HS-27A (cell line): ENCODE measurements around the gene MYLIP.
"Not testable (repeated sequence)": the region's sequence is repeated elsewhere in the genome, so short reads cannot be mapped to it uniquely, and the experiment has no call there.

Experiments used
- DNase-seq: peaks from one replicate; pipeline ENCODE4 v3.0.0-alpha.2; 2012; ENCODE audit warnings: low read depth, missing footprints

The MYLIP gene

DNA sequence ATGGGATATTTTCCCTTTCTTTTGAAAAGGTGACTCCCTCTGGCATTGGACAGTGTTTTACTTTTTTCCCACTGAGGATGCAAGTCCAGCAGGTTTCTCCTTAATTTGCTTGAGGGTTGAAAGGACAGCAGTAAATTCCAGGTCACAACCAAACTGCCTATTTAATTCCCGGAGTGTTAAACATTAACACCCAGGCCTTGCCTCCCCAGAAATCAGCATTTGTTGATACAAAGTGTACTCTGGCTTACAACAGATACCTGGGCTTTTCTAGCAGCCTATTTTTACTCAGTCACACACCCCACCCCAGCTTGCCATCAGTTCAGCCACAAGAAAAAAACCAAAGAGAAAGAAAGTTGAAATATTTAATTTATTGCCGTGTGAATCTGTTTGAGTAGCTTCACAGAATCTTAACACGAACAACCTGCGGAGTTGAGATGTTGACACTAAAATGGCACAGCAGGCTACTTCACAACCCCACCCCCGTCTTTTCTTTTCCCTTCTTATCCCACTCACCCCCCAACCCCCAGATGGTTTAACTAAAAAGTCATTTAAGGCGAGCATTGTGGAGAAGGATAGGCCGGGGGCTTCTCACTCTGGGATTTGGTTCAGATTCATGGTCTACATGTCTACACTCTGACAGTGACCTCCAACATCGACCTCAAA lies 45.7 kb downstream of the MYLIP start:
- no peak for DNase-seq

DNA sequence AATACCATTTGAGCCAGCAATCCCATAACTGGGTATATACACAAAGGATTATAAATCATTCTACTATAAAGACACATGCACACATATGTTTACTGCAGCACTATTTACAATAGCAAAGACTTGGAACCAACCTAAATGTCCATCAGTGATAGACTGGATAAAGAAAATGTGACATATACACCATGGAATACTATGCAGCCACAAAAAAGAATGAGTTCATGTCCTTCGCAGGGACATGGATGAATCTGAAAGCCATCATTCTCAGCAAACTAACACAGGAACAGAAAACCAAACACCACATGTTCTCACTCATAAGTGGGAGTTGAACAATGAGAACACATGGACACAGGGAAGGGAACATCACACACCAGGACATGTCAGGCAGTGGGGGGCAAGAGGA lies 47.7 kb downstream of the MYLIP start:
- not testable (repeated sequence) for DNase-seq

DNA sequence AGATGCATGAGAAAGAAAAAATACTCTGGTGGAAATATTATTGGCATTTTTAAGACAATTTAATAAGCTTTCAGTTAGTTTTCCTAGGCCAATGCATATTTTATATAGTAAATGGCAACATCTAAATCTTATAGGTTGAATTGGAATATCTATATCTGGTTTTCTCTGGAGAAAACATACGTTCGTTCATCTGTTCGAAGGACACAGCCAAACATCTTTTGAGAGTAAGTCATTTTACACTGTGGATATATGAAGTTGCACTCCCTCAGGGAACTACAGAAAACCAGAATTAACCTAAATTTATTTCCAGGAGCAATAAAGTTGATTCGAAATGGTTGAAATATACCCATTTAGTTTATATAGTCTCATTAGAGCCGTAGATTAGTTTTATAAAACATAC lies 49.0 kb downstream of the MYLIP start:
- no peak for DNase-seq

DNA sequence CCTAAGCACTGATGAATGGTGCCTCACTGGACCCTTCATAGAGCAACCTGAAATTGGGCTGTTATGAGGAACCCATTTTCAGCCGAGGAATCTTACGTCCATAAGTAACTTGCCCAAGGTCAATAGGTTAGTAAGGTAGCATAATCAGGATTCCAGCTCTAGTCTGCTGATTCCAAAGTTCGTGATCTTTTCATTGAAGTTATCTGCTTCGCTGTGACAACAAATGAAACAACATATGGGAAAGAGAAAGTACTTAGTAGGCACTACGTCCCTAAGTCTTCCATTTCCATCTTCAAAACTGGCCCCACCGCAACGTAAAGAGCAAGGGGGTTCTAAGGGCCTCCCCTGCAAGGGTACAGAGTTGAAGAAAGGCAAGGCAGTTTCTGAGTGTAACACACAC lies 49.5 kb downstream of the MYLIP start:
- no peak for DNase-seq

DNA sequence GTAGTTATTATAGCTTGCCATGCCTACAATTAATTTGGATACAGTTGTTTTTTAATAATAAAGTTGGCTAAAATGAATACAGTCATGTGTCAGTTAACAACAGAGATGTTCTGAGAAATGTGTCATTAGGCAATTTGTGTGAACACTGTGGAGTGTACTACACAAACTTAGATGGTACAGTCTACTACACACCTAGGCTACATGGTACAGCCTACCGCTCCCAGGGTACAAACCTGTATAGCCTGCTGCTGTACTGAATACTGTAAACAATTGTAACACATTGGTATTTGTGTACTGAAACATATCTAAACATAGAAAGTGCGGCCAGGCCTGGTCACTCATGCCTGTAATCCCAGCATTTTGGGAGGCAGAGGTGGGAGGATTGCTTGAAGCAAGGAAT lies 50.2 kb downstream of the MYLIP start:
- no peak for DNase-seq

DNA sequence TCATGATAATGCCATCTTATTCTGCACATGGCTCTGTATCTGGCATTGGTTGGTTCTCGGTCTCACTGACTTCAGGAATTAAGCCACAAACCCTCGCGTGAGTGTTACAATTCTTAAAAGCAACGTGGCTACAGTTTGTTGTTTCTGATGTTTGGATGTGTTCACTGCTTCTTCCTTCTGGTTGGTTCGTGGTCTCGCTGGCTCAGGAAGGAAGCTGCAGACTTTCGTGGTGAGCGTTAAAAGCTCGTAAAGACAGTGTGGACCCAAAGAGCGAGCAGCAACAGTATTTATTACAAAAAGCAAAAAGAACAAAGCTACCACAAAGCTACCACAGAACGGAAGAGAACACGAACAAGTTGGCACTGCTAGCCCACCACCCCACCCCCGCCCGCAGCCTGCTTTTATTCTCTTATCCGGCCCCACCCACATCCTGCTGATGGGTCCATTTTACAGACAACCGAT lies 51.1 kb downstream of the MYLIP start:
- no peak for DNase-seq

DNA sequence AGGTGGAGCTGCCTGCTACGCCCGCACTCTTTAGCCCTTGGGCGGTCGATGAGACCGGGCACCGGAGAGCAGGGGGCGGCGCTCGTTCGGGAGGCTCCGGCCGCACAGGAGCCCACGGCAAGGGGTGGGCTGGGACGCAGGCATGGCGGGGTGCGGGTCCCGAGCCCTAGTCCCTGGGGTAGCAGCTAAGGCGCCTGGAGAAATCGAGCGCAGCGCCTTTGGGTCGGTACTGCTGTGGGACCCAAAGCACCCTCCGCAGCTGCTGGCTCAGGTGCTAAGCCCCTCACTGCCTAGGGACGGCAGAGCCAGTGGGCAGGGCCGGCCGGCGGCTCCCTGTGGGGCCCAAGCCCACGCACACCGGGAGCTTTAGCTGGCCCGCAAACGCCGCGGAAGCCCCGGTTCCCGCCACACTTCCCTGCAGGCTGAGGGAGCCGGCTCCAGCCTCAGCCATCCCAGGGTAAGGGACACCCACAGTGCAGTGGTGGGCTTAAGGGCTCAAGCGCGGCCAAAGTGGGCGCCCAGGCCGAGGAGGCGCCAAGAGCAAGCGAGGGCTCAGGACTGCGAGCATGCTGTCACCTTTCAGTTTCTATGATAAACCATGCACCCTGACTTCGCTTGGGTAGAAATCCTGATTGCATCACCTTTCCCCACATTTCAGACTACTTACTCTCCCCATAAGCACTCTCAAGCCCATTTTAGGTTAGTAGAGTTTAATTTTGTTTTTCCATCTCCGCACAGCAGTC lies 52.0 kb downstream of the MYLIP start:
- DNase-seq = no peak

DNA sequence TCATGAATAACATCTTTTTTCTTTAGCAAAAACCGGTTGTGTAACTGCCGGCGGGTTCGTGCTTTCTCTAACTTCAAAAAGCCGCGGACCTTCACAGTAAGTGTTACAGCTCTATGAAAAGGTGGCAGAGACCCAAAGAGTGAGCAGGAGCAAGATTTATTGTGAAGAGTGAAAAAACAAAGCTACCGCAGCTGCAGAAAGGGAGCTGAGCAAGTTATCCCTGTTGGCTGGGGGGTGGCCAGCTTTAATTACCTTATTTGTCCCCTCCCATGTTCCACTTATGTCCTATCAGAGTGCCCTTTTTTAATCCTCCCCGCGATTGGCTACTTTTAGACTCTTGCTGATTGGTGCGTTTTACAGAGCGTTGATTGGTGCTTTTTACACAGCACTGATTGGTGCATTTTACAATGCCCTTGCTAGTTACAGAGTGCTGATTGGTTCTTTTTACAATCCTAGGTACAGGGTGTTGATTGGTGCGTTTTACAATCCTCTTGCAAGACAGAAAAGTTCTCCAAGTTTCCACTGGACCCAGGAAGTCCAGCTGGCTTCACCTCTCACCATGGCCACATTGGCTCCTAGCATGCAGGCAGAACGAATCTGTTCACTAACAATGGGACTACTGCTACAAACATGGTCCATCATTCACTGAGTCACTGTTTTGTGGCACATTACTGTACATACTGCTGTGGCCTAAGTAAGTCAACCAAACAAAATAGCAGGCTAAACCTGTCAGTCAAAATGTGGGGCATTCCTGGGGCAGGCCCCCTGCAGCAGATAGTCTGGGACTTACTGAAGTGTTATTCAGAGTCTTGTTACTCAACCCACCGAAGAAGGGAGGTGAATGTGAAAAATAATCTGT lies 52.8 kb downstream of the MYLIP start:
- DNase-seq = no peak

DNA sequence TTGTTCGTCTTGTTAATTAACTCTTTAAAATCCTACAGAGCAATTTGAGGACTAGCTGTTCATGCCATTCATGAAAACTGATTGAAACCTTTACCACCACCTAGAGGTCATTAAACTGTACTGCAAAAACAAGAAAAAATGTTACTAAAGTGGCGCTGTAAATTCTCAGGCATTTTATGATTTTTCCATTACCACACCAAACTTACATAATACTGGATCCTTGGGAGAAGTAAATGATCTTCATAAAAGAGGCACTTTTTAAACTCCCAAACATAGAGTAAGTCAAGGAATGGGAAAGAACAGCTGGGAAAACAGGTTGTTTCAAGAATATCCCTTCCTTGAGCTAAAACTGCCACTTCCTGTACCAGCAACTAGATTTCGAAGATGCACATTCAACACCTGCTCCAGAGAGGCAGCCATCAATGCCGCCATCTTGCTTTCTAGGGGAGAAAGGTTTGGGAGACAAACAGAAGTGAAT lies 54.3 kb downstream of the MYLIP start:
- DNase-seq = no peak

DNA sequence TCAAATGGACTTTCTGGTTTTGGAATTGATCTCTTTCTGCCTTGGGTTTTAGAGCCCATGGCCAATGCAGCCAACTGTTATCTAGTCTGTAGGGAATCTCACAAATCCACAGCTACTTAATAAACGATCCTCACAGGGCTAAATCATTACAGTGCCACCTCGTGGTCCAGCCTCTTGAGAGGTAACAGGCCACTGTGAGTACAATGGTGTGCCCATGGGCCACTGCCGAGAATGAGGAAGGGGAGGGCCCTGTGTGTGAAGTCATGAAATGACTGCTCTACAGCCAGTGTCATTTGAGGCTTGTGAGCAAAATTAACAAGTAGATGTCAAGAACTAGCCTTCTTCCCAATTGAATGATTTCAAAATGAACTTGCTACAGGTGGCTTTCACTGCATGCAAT lies 55.2 kb downstream of the MYLIP start:
- DNase-seq = no peak

DNA sequence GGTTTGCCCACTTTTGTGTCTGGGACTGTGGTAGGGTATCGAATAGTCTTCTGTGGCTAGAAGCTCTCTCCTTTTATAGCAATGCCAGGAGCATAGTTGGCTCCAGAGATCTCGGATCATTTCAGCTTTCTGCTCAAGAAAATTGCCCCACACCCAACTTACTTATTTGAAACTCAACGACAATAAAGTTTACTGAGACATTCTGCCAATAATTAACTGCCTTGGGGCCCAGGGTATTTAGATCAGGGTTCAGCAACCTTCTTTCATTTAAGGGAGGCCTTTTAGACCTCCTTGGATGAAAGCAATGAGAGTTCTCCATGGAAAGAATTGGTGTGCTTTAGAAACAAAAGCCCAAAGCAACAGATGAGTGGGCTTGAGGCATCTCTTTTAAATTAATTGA lies 55.7 kb downstream of the MYLIP start:
- no peak for DNase-seq

DNA sequence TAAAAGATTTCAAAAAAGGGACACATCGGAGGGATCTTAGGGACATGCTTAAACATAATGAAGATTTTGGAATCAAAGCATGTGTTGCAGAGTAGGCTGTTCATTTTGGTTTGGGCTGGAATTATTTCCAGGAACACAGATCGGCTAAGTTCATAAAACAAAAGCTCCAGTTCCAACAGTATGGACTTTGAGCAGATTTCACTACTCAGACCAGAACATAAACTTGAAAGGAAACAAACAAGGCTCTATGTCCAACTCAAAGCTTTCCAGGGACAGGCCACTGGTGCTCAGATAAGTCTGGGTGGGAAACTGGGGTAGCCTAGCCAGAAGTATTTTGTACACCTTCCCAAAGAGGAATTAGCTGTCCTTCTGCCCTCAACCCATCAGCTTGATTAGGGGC lies 58.3 kb downstream of the MYLIP start:
- no peak for DNase-seq

DNA sequence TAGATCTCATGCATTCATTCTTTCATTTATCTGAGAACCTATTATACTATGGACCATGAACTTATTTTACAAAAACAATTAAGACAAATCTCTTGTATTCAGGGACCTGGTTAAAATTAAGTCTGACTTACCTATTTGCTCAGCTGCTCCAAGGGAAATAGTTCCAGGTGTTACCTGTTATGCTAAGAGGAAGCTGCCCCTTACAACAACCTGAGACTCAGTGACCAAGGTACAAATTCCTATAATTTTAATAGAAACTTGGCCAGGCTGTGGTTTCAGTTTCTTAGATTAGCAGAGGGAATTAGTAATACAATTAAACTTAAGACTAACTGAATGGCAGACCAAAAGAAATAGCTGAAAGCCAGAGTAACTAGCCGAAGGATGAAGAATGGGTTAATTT lies 61.3 kb downstream of the MYLIP start:
- no peak for DNase-seq

DNA sequence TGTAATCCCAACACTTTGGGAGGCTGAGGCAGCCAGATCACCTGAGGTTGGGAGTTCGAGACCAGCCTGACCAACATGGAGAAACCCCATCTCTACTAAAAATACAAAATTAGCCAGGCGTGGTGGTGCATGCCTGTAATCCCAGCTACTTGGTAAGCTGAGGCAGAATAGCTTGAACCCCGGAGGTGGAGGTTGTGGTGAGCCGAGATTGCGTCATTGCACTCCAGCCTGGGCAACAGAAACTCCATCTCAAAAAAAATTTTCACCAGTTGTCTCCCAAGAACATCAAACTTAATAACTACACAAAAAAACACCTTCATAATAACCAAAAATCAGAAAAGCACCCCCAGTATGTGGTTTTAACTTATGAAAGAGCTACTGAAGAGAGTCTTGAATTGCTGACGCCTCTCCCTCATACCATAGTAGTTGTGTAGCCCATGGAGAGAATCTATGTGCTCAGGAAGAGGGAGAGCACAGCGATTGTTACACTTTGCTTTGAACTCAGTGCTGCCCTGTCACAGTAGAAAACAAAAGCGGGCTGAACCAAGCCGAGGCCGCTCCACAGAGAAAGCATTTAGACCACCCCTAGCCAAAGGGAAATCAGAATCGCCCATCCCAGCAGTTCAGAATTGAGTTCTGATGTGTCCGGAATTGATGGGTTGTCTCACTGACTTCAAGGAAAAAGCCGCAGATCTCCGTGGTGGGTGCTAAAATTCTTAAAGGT lies 67.5 kb downstream of the MYLIP start:
- DNase-seq = no peak

DNA sequence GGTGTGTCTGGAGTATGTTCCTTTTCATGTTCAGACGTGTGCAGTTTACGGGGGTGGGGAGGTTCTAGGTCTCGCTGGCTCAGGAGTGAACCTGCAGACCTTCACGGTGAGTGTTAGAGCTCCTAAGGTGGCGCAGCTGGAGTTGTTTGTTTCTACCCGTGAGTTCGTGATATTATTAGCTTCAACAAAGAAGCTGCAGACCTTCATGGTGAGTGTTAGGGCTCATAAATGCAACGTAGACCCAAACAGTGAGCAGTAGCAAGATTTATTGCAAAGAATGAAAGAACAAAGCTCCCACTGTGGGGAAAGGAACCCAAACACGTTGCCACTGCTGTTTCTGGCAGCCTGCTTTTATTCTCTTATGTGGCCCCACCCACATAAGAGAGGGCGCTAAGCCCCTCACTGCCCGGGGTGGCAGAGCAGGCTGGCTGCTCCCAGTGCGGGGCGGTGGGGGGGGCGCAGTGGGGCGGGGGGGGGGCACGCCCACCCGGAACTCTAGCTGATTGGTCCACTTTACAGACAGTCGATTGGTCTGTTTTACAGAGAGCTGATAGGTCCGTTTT lies 68.2 kb downstream of the MYLIP start:
- no peak for DNase-seq
